BJ (cell line): ENCODE data around the gene RXFP1. TPM values are rescaled to one million over a fixed set of nuclear protein-coding genes. Genes with fewer than 3 reads are reported as not detected.

Experiments
- CTCF ChIA-PET: fragments of 350-600 bp; formaldehyde crosslinking; extraction: SDS; loops from one replicate; lab custom pipeline; 2021; ENCODE audit warnings: antibody characterized with exemption, inconsistent platforms; lab: Yijun Ruan, JAX
- POLR2A ChIA-PET: fragments of 300-600 bp; sonication (Branson Sonifier 250); formaldehyde crosslinking; extraction: SDS; loops from one replicate; lab custom pipeline; 2021; ENCODE audit warnings: antibody characterized with exemption; lab: Charles Lee
- DNase-seq: peaks from one replicate; pipeline ENCODE4 v3.0.0-alpha.2; 2011; ENCODE audit warnings: low read depth
- H3K27me3 ChIP-seq: 2 replicates; pipeline ENCODE4 v1.6.0; 2011; ENCODE audit warnings: low read length; ENCODE audit not compliant: control insufficient read depth, insufficient read depth
- H3K36me3 ChIP-seq: 2 replicates; pipeline ENCODE4 v1.5.1; 2011; ENCODE audit warnings: low read length; ENCODE audit not compliant: control insufficient read depth, insufficient read depth
- H3K4me3 ChIP-seq: 2 replicates; pipeline ENCODE4 v1.5.1; 2011; ENCODE audit warnings: low read depth, mild to moderate bottlenecking, control low read depth, low read length
- polyA plus RNA-seq: library from polyadenylated mRNA; depleted of rRNA; stranded (reverse); fragments of >200 nt; gene quantifications from 2 replicates; pipeline ENCODE4 v1.2.3, GENCODE V29; 2011
- TF ChIP-seq, protein P1 (sequence below): IDR thresholded peaks from 2 replicates; pipeline ENCODE4 v1.5.1; 2011; ENCODE audit warnings: low read depth, mild to moderate bottlenecking, control low read depth, inconsistent platforms, low read length, moderate library complexity; ENCODE audit not compliant: insufficient read depth

RXFP1 gene
- polyA plus RNA-seq, 1 experiment, result 0.17 TPM

DNA sequence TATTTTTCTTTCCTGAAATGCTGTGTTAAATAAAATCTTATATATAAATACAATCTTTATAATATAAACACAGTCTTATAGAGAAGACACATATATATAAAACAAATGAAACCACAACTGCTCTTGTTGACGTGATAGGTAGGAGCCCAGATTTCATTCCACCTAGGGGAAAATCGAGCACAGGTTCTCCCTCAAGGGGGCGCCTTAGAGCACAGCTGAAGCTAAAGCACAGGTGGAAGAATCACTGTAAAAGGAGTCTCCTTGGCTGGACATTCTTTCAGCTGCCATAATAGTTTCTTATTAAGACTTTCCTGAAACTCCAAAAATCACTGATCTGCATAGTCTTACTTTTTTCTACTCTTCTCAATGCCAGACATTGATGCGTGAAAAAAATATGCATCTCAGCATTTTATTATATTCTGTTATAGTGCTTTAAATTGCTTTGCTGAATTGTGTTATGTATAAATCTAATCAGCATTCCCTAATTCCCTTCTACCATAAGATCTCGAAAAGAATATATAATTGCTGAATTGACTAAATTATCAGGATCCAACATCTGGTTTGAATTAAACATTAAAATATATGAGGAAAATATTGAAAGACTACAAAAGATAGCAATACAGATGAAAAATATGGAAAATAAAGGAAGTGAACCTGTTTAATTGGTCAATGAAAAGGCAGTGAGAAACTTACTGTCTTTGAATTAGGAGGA is 25.5 kb upstream of the RXFP1 start:
- DNase-seq, result no peak
- H3K27me3 ChIP-seq, result no peaks in the 10 kb centered on the region
- CTCF ChIA-PET, result interaction anchor here (1.1 to 1.2 kb wide), 3 partner anchors 10 to 13 kb away, joined by 3 to 6 read pairs (median 3); no protein-coding TSS in a partner anchor
- TF ChIP-seq, protein P1, sequence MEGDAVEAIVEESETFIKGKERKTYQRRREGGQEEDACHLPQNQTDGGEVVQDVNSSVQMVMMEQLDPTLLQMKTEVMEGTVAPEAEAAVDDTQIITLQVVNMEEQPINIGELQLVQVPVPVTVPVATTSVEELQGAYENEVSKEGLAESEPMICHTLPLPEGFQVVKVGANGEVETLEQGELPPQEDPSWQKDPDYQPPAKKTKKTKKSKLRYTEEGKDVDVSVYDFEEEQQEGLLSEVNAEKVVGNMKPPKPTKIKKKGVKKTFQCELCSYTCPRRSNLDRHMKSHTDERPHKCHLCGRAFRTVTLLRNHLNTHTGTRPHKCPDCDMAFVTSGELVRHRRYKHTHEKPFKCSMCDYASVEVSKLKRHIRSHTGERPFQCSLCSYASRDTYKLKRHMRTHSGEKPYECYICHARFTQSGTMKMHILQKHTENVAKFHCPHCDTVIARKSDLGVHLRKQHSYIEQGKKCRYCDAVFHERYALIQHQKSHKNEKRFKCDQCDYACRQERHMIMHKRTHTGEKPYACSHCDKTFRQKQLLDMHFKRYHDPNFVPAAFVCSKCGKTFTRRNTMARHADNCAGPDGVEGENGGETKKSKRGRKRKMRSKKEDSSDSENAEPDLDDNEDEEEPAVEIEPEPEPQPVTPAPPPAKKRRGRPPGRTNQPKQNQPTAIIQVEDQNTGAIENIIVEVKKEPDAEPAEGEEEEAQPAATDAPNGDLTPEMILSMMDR, result peak; percentile 32
- H3K4me3 ChIP-seq, result no peak overlapping the region
- H3K36me3 ChIP-seq, result no peaks in the 10 kb centered on the region
- POLR2A ChIA-PET, result no interaction called here

DNA sequence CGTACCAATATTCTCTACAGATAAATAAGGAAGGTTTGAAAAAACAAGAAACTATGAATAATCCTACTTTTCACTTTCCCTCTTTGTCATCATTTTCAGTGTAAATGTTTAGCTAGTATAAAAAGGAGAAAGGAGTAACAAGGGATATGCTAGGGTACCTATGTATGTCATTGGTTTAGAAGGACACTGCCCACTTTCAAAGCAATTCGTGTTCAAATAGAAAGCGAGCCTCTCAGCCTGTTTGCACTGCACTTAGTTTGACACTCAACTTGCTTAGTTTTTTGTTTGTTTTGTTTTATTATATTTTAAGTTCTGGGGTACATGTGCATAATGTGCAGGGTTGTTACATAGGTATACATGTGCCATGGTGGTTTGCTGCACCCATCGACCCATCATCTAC is 21.6 kb upstream of the RXFP1 start:
- CTCF ChIA-PET, result no interaction called here
- no peak overlapping the region for H3K4me3 ChIP-seq
- POLR2A ChIA-PET, result no interaction called here
- DNase-seq, result no peak
- H3K36me3 ChIP-seq, result no peaks in the 10 kb centered on the region
- TF ChIP-seq, protein P1, result no peak
- H3K27me3 ChIP-seq, result no peaks in the 10 kb centered on the region

DNA sequence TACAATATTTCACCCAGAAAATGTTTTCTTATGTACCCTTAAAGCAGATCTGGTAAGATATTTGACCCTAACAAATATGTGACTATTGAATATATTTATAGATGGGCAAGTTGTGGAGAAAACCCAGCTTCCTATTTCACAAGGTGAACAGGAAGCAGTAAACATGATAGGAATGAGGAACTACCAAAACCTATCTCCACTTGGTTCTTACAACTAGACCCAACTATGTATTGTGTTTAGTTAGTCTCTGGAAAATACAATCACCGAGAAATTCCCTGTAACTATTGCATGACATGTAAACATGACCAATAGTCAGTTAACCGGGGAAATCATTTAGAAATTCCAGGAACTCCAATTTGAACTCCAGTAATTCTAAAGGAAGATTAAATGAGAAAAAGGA is 8.4 kb upstream of the RXFP1 start:
- Histone ChIP-seq H3K27me3 (no peaks in the 10 kb centered on the region), H3K36me3 (no peaks in the 10 kb centered on the region), H3K4me3 (no peak overlapping the region)
- POLR2A ChIA-PET, result no interaction called here
- no peak for DNase-seq
- TF ChIP-seq, protein P1, result no peak
- CTCF ChIA-PET, result interaction anchor here (0.6 kb wide), 1 partner anchor 273 kb away, joined by 3 read pairs; no protein-coding TSS in a partner anchor

GRCh38 chr4:158519226-158519625 is 2.5 kb upstream of the RXFP1 start:
- Histone ChIP-seq H3K27me3 (no peaks in the 10 kb centered on the region), H3K36me3 (no peaks in the 10 kb centered on the region), H3K4me3 (no peak overlapping the region)
- no peak for DNase-seq
- CTCF ChIA-PET, result interaction anchor here (0.7 to 1.0 kb wide), 2 partner anchors 11 to 108 kb away, joined by 3 to 4 read pairs; no protein-coding TSS in a partner anchor
- TF ChIP-seq, protein P1, result no peak
- POLR2A ChIA-PET, result no interaction called here

GRCh38 chr4:158523990-158524535 is 2.4 kb downstream of the RXFP1 start:
- ChIA-PET CTCF (no interaction called here), POLR2A (no interaction called here)
- no peaks in the 10 kb centered on the region for H3K36me3 ChIP-seq
- no peak overlapping the region for H3K4me3 ChIP-seq
- no peaks in the 10 kb centered on the region for H3K27me3 ChIP-seq
- TF ChIP-seq, protein P1, result no peak
- DNase-seq, result no peak
